ENCODE results near the gene PRKCH.

The PRKCH gene

GRCh38 chr14:61574514-61574807 lies 253.1 kb downstream of the PRKCH start:
- no peak for DNase-seq

GRCh38 chr14:61575126-61575525 lies 253.7 kb downstream of the PRKCH start:
- DNase-seq = no peak

GRCh38 chr14:61575551-61576150 lies 254.3 kb downstream of the PRKCH start:
- DNase-seq = no peak

GRCh38 chr14:61577506-61577931 lies 256.1 kb downstream of the PRKCH start:
- DNase-seq = no peak

- no peak for DNase-seq
These were observed 257.4 kb downstream of the PRKCH start for GRCh38 chr14:61578745-61579144.

- no peak for DNase-seq
These were observed 260.0 kb downstream of the PRKCH start for GRCh38 chr14:61581340-61581739.

GRCh38 chr14:61581955-61582615 lies 260.7 kb downstream of the PRKCH start:
- DNase-seq = no peak

- no peak for DNase-seq
These were observed 261.4 kb downstream of the PRKCH start for GRCh38 chr14:61582815-61583214.

GRCh38 chr14:61584331-61584741 lies 263.0 kb downstream of the PRKCH start:
- no peak for DNase-seq

GRCh38 chr14:61585598-61586543 lies 264.5 kb downstream of the PRKCH start:
- no peak for DNase-seq

- DNase-seq = no peak
These were observed 265.2 kb downstream of the PRKCH start for GRCh38 chr14:61586544-61587055.

- no peak for DNase-seq
These were observed 265.8 kb downstream of the PRKCH start for GRCh38 chr14:61587081-61587713.

- no peak for DNase-seq
These were observed 267.1 kb downstream of the PRKCH start for GRCh38 chr14:61588419-61588901.

- peak; percentile 72 for DNase-seq
These were observed 268.6 kb downstream of the PRKCH start for GRCh38 chr14:61589691-61590581.

GRCh38 chr14:61591862-61592261 lies 270.5 kb downstream of the PRKCH start:
- DNase-seq = no peak

GRCh38 chr14:61593330-61593729 lies 272.0 kb downstream of the PRKCH start:
- no peak for DNase-seq

- DNase-seq = no peak
These were observed 275.6 kb downstream of the PRKCH start for GRCh38 chr14:61596990-61597389.

- no peak for DNase-seq
These were observed 277.6 kb downstream of the PRKCH start for GRCh38 chr14:61598980-61599379.

GRCh38 chr14:61599942-61600341 lies 278.6 kb downstream of the PRKCH start:
- DNase-seq = no peak
